HCT116 (cell line): Measurements from ENCODE around the gene TBC1D2. TPM values are rescaled to one million over a fixed set of nuclear protein-coding genes. Genes with fewer than 3 reads are reported as not detected.

Experiments used
- ATAC-seq: fragments of 200-7000 bp; cut with Tn5 transposase; 2 replicates; pipeline ENCODE4 v1.9.1; 2020; ENCODE audit warnings: mild to moderate bottlenecking, moderate library complexity
- BruUV-seq: library from RNA; stranded (reverse); fragments of 400-500 nt; replicated peaks from 2 replicates; lab custom pipeline; 2021; lab: Mats Ljungman, UMichigan
- CTCF ChIA-PET: fragments of 300-600 bp; sonication (Branson Sonifier 250); formaldehyde crosslinking; loops from one replicate; lab custom pipeline; 2021; ENCODE audit warnings: antibody characterized with exemption; lab: Charles Lee
- POLR2A ChIA-PET: fragments of 300-600, 350-600 bp; sonication (Branson Sonifier 250); formaldehyde crosslinking; loops from one replicate; lab custom pipeline; 2021; ENCODE audit warnings: antibody characterized with exemption; lab: Charles Lee
- RAD21 ChIA-PET, 2 experiments: fragments of 300-600 bp; sonication (Branson Sonifier 250); formaldehyde crosslinking; loops; one replicate each; lab custom pipeline; 2023; ENCODE audit warnings: low total read pairs in 2 of 2; ENCODE audit not compliant: uncharacterized antibody in 2 of 2, unreplicated experiment in 2 of 2, low non-redundant PET in 1 of 2; lab: Charles Lee
- DNase-seq: peaks from one replicate; pipeline ENCODE4 v3.0.0-alpha.2; 2010; ENCODE audit warnings: low read depth, low spot score
- H2AFZ ChIP-seq: fragments of 200-600 bp; shearing (Covaris generic), sonication (generic); 2 replicates; pipeline ENCODE4 v1.6.1; 2017; ENCODE audit warnings: low read depth, mixed run types, mixed read lengths, antibody characterized with exemption, low read length; ENCODE audit not compliant: poor library complexity, severe bottlenecking
- H3K27ac ChIP-seq: 2 replicates; pipeline ENCODE4 v1.5.1; 2012; ENCODE audit warnings: low read depth, low read length
- H3K27me3 ChIP-seq: fragments of 200-600 bp; sonication (generic); 2 replicates; pipeline ENCODE4 v1.6.1; 2016; ENCODE audit warnings: mixed run types, low read length, mixed read lengths; ENCODE audit not compliant: insufficient read depth
- H3K36me3 ChIP-seq, 2 experiments: fragments of 200-500 bp in 1 of 2; fragments of 200-600 bp in 1 of 2; sonication (Bioruptor generic) in 1 of 2; sonication (generic) in 1 of 2; 2 replicates each; pipeline versions ENCODE4 v1.5.1 to v1.6.1; 2014 to 2016; ENCODE audit warnings: low read length in 2 of 2, inconsistent platforms in 1 of 2, mixed read lengths in 1 of 2, mixed run types in 1 of 2; ENCODE audit not compliant: insufficient read depth in 2 of 2, control insufficient read depth in 1 of 2
- H3K4me1 ChIP-seq, 2 experiments: fragments of 200-600 bp in 1 of 2; sonication (generic) in 1 of 2; 2 replicates each; pipeline versions ENCODE4 v1.5.1 to v1.6.1; 2012 to 2017; ENCODE audit warnings: low read length in 2 of 2, inconsistent platforms in 1 of 2, mild to moderate bottlenecking in 1 of 2, mixed read lengths in 1 of 2, mixed run types in 1 of 2, moderate library complexity in 1 of 2; ENCODE audit not compliant: insufficient read depth in 2 of 2, control insufficient read depth in 1 of 2
- H3K4me2 ChIP-seq: fragments of 200-600 bp; sonication (generic); 2 replicates; pipeline ENCODE4 v1.6.1; 2017; ENCODE audit warnings: mixed run types, low read length, mixed read lengths
- H3K4me3 ChIP-seq, 2 experiments: fragments of 200-600 bp in 1 of 2; sonication (generic) in 1 of 2; replicated peaks in 1 of 2; 2 replicates each; pipeline ENCODE4 v1.5.1; 2011 to 2016; ENCODE audit warnings: low read length in 2 of 2, control low read depth in 1 of 2, low read depth in 1 of 2, mild to moderate bottlenecking in 1 of 2, mixed read lengths in 1 of 2, mixed run types in 1 of 2
- H3K79me2 ChIP-seq: fragments of 200-600 bp; sonication (generic); 2 replicates; pipeline ENCODE4 v1.6.1; 2017; ENCODE audit warnings: mild to moderate bottlenecking, mixed run types, low read length, moderate library complexity, mixed read lengths; ENCODE audit not compliant: insufficient read depth
- H3K9ac ChIP-seq: fragments of 200-600 bp; sonication (generic); 2 replicates; pipeline ENCODE4 v1.6.1; 2016; ENCODE audit warnings: low read length, mixed read lengths
- H3K9me2 ChIP-seq: fragments of 200-600 bp; sonication (generic), shearing (Covaris generic); 2 replicates; pipeline ENCODE4 v1.6.1; 2017; ENCODE audit warnings: mixed run types, mild to moderate bottlenecking, moderate library complexity; ENCODE audit not compliant: insufficient read depth
- H3K9me3 ChIP-seq, 2 experiments: fragments of 200-500 bp in 1 of 2; fragments of 200-600 bp in 1 of 2; sonication (Bioruptor generic) in 1 of 2; sonication (generic) in 1 of 2; 2 replicates each; pipeline ENCODE4 v1.6.1; 2014 to 2017; ENCODE audit warnings: low read length in 2 of 2, mixed read lengths in 2 of 2, inconsistent platforms in 1 of 2, low read depth in 1 of 2, mild to moderate bottlenecking in 1 of 2, mixed run types in 1 of 2, moderate library complexity in 1 of 2; ENCODE audit not compliant: control insufficient read depth in 1 of 2, insufficient read depth in 1 of 2
- H4K20me1 ChIP-seq: fragments of 200-600 bp; sonication (generic), shearing (Covaris generic); 2 replicates; pipeline ENCODE4 v1.6.1; 2017; ENCODE audit warnings: mixed run types, mild to moderate bottlenecking, moderate library complexity; ENCODE audit not compliant: insufficient read depth
- ATF3 ChIP-seq: IDR thresholded peaks from 2 replicates; pipeline ENCODE4 v1.6.1; 2012
- ELF1 ChIP-seq: IDR thresholded peaks from 2 replicates; pipeline ENCODE4 v1.6.1; 2012; ENCODE audit warnings: low read depth, borderline replicate concordance
- EZH2 ChIP-seq: fragments of 200-600 bp; sonication (generic); IDR thresholded peaks from 2 replicates; pipeline ENCODE4 v1.6.1; 2017; ENCODE audit warnings: antibody characterized with exemption, mixed run types
- EZH2phosphoT487 ChIP-seq: fragments of 200-600 bp; IDR thresholded peaks from 2 replicates; pipeline ENCODE4 v1.6.1; 2018; ENCODE audit warnings: antibody characterized with exemption, borderline replicate concordance
- REST ChIP-seq: IDR thresholded peaks from 2 replicates; pipeline ENCODE4 v1.6.1; 2012; ENCODE audit warnings: low read depth
- SRF ChIP-seq: IDR thresholded peaks from 2 replicates; pipeline ENCODE4 v1.6.1; 2012; ENCODE audit warnings: low read depth
- ZFX ChIP-seq: fragments of 450-650 bp; IDR thresholded peaks from 2 replicates; pipeline ENCODE4 v1.6.1; 2017
- ZNF274 ChIP-seq: fragments of 200-500 bp; sonication (Bioruptor generic); IDR thresholded peaks from 2 replicates; pipeline ENCODE4 v1.6.1; 2014; ENCODE audit warnings: mild to moderate bottlenecking, low read depth, low read length, inconsistent platforms
- intact Hi-C: fragments of 100-400 bp; cut with micrococcal nuclease; formaldehyde crosslinking; loops from 2 replicates; pipeline ENCODE4 v1.10.0; 2022
- total RNA-seq: library from RNA; stranded (reverse); gene quantifications from one replicate; pipeline ENCODE4 v1.2.1, GENCODE V29; 2021; ENCODE audit not compliant: unreplicated experiment

The TBC1D2 gene
- total RNA-seq, 1 experiment from 2014 or later, result 9.8 TPM

GRCh38 chr9:98150164-98150563 lies 105.3 kb downstream of the TBC1D2 start:
- ATAC-seq (no peak), DNase-seq (no peak)
- H3K4me3 ChIP-seq, result no peak overlapping the region
- BruUV-seq, result no TSS peak
- no peaks in the 10 kb centered on the region for H3K27me3 ChIP-seq
- ChIA-PET CTCF (no interaction called here), RAD21 (no interaction called here), POLR2A (no interaction called here)
- no peak overlapping the region for H3K4me2 ChIP-seq
- intact Hi-C loops, result no loop called here
- H3K9me2 ChIP-seq, result no peaks in the 10 kb centered on the region
- H3K9ac ChIP-seq, result no peak overlapping the region
- no peak overlapping the region for H2AFZ ChIP-seq
- H3K27ac ChIP-seq, result no peak overlapping the region
- no peak for TF ChIP-seq SRF
- TF ChIP-seq ZNF274, result no peak
- no peak for TF ChIP-seq ELF1
- TF ChIP-seq ATF3, result no peak
- no peak for TF ChIP-seq EZH2
- no peak for TF ChIP-seq REST
- no peaks in the 10 kb centered on the region for H3K9me3 ChIP-seq
- H3K4me1 ChIP-seq, result peaks cover 6 to 11% of the 10 kb centered on the region in 2 experiments; a peak in 3 of 4 replicates
- H3K79me2 ChIP-seq, result no peaks in the 10 kb centered on the region
- H4K20me1 ChIP-seq, result no peaks in the 10 kb centered on the region
- no peaks in the 10 kb centered on the region for H3K36me3 ChIP-seq

GRCh38 chr9:98149422-98149821 lies 106.0 kb downstream of the TBC1D2 start:
- H3K27me3 ChIP-seq, result no peaks in the 10 kb centered on the region
- DNase-seq (no peak), ATAC-seq (no peak)
- H3K79me2 ChIP-seq, result no peaks in the 10 kb centered on the region
- intact Hi-C loops, result loop anchor here (10.0 kb wide), 1 partner anchor 65 kb away; no protein-coding TSS in a partner anchor
- no peaks in the 10 kb centered on the region for H3K9me2 ChIP-seq
- H4K20me1 ChIP-seq, result no peaks in the 10 kb centered on the region
- ChIA-PET CTCF (no interaction called here), RAD21 (no interaction called here), POLR2A (no interaction called here)
- no peak overlapping the region for H3K27ac ChIP-seq
- no peak overlapping the region for H3K9ac ChIP-seq
- H2AFZ ChIP-seq, result no peak overlapping the region
- no peak for TF ChIP-seq ZNF274
- TF ChIP-seq ZFX, result no peak
- TF ChIP-seq REST, result no peak
- TF ChIP-seq EZH2phosphoT487, result no peak
- no peaks in the 10 kb centered on the region for H3K9me3 ChIP-seq
- H3K4me3 ChIP-seq, result no peak overlapping the region
- no peak overlapping the region for H3K4me2 ChIP-seq
- BruUV-seq, result no TSS peak
- H3K36me3 ChIP-seq, result no peaks in the 10 kb centered on the region
- peaks cover 6 to 11% of the 10 kb centered on the region in 2 experiments; a peak in 3 of 4 replicates for H3K4me1 ChIP-seq
